A673 (cell line): ENCODE measurements around the gene MAN2A2. TPM values are rescaled to one million over a fixed set of nuclear protein-coding genes. Genes with fewer than 3 reads are reported as not detected.
"Not testable (repeated sequence)": the region's sequence is repeated elsewhere in the genome, so short reads cannot be mapped to it uniquely, and the experiment has no call there.

Source experiments
- BruUV-seq: library from RNA; stranded (reverse); fragments of 400-500 nt; replicated peaks from 2 replicates; lab custom pipeline; 2021; lab: Mats Ljungman, UMichigan
- CTCF ChIA-PET: fragments of 300-600 bp; sonication (Branson Sonifier 250); formaldehyde crosslinking; loops from one replicate; lab custom pipeline; 2022; ENCODE audit warnings: antibody characterized with exemption; lab: Charles Lee
- POLR2A ChIA-PET: fragments of 300-600 bp; sonication (Branson Sonifier 250); formaldehyde crosslinking; loops from one replicate; lab custom pipeline; 2022; ENCODE audit warnings: antibody characterized with exemption; ENCODE audit not compliant: low non-redundant PET; lab: Charles Lee
- DNase-seq: peaks from one replicate; pipeline ENCODE4 v3.0.0-alpha.2; 2015; ENCODE audit warnings: low spot score
- H3K27ac ChIP-seq: fragments of 200-600 bp; sonication (generic); 2 replicates; pipeline ENCODE4 v1.5.1; 2016; ENCODE audit warnings: mixed run types, low read depth, mild to moderate bottlenecking, mixed read lengths, antibody characterized with exemption, low read length; ENCODE audit not compliant: poor library complexity, severe bottlenecking
- H3K27me3 ChIP-seq: fragments of 200-600 bp; sonication (generic); replicated peaks from 2 replicates; pipeline ENCODE4 v1.6.1; 2017; ENCODE audit warnings: mixed run types, low read depth, mild to moderate bottlenecking, mixed read lengths, antibody characterized with exemption, low read length; ENCODE audit not compliant: insufficient read depth, poor library complexity
- H3K36me3 ChIP-seq: fragments of 200-600 bp; sonication (generic); 2 replicates; pipeline ENCODE4 v1.6.1; 2016; ENCODE audit warnings: mixed run types, mild to moderate bottlenecking, mixed read lengths, antibody characterized with exemption, low read length; ENCODE audit not compliant: insufficient read depth, poor library complexity, severe bottlenecking
- H3K4me1 ChIP-seq: fragments of 200-600 bp; sonication (generic); 2 replicates; pipeline ENCODE4 v1.6.1; 2017; ENCODE audit warnings: mixed run types, mild to moderate bottlenecking, mixed read lengths, antibody characterized with exemption, low read length; ENCODE audit not compliant: insufficient read depth, poor library complexity, severe bottlenecking
- H3K4me3 ChIP-seq: fragments of 200-600 bp; sonication (generic); 2 replicates; pipeline ENCODE4 v1.5.1; 2016; ENCODE audit warnings: low read depth, mixed run types, mild to moderate bottlenecking, mixed read lengths, low read length; ENCODE audit not compliant: poor library complexity, severe bottlenecking
- H3K9me3 ChIP-seq: fragments of 200-600 bp; sonication (generic); 2 replicates; pipeline ENCODE4 v1.6.1; 2016; ENCODE audit warnings: mixed run types, low read depth, mild to moderate bottlenecking, mixed read lengths, antibody characterized with exemption, low read length; ENCODE audit not compliant: poor library complexity, severe bottlenecking
- EZH2 ChIP-seq: fragments of 200-600 bp; sonication (generic); IDR thresholded peaks from 2 replicates; pipeline ENCODE4 v1.6.1; 2017; ENCODE audit warnings: borderline replicate concordance, low read depth, mild to moderate bottlenecking, mixed read lengths, antibody characterized with exemption, low read length; ENCODE audit not compliant: poor library complexity, severe bottlenecking
- intact Hi-C: fragments of 100-400 bp; cut with micrococcal nuclease; formaldehyde crosslinking; loops from one replicate; pipeline ENCODE4 v1.10.0; 2022; ENCODE audit not compliant: unreplicated experiment
- total RNA-seq: library from RNA; stranded (reverse); gene quantifications from 2 replicates; pipeline ENCODE4 v1.2.3, GENCODE V29; 2021
- TF ChIP-seq, protein P1 (sequence below): fragments of 300-800, 200-600 bp; sonication (generic); conservative IDR thresholded peaks from 2 replicates; pipeline ENCODE4 v1.5.1; 2017; ENCODE audit warnings: low read depth, mild to moderate bottlenecking, antibody characterized with exemption, low read length, moderate library complexity, mixed read lengths

MAN2A2 gene
- total RNA-seq, 1 experiment from 2014 or later = 75.7 TPM

DNA sequence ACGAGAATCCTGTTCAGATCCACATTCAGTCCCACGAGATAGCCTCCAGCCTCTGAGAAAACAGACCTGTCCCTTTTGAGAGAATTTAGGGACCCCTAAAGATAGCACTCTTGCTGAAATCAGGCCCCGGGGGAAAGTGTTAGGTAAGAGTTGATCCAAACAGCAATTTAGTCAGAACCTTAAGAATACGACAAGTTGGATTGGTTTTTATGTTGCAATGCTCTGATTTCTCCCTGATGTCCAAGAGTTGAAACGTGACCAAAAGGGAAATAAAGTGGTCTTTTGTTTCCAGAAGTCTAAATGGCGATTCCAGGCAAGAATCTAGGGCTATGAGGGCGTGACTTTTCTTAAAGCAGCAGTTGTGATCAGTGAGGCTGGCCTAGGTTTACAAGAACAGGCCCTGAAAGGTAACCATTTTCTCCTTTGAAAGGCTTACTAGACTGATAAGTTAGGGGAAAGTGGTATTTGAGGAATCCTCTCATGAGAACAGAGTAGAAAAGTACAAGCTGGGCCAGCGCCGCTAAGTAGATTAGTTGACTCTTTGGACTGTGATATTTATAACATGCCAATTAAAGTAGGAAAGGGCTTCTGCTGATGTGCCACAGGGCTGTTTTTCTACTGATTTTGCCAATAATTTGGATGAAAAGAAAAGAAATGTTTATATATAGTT lies 4.9 kb downstream of the MAN2A2 start:
- no TSS peak for BruUV-seq
- Histone ChIP-seq H3K9me3 (no peaks in the 10 kb centered on the region), H3K36me3 (peaks cover 72% of the 10 kb centered on the region), H3K4me1 (peaks cover 5% of the 10 kb centered on the region), H3K27ac (no peak overlapping the region), H3K27me3 (no peaks in the 10 kb centered on the region), H3K4me3 (no peak overlapping the region)
- DNase-seq = no peak
- intact Hi-C loops = loop anchor here (10.0 kb wide), 1 partner anchor 367 kb away; no protein-coding TSS in a partner anchor
- CTCF ChIA-PET = no interaction called here
- POLR2A ChIA-PET = no interaction called here
- no peak for TF ChIP-seq EZH2
- TF ChIP-seq, protein P1, sequence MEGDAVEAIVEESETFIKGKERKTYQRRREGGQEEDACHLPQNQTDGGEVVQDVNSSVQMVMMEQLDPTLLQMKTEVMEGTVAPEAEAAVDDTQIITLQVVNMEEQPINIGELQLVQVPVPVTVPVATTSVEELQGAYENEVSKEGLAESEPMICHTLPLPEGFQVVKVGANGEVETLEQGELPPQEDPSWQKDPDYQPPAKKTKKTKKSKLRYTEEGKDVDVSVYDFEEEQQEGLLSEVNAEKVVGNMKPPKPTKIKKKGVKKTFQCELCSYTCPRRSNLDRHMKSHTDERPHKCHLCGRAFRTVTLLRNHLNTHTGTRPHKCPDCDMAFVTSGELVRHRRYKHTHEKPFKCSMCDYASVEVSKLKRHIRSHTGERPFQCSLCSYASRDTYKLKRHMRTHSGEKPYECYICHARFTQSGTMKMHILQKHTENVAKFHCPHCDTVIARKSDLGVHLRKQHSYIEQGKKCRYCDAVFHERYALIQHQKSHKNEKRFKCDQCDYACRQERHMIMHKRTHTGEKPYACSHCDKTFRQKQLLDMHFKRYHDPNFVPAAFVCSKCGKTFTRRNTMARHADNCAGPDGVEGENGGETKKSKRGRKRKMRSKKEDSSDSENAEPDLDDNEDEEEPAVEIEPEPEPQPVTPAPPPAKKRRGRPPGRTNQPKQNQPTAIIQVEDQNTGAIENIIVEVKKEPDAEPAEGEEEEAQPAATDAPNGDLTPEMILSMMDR = no peak

DNA sequence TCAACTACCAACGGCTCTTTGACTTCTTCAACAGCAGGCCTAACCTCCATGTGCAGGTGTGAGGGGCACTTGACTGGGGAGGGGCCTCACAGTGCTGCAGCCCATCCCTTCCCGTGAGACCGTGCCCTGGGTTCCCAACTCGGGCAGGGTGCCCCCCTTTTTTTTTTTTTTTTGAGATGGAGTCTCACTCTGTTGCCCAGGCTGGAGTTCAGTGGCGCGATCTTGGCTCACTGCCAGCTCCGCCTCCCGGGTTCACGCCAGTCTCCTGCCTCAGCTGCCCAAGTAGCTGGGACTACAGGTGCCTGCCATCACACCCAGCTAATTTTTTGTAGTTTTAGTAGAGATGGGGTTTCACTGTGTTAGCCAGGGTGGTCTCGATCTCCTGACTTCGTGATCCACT lies 6.3 kb downstream of the MAN2A2 start:
- intact Hi-C loops = loop anchor here (10.0 kb wide), 1 partner anchor 365 kb away; no protein-coding TSS in a partner anchor
- POLR2A ChIA-PET, BruUV-seq, H3K27ac ChIP-seq, H3K4me3 ChIP-seq, DNase-seq, H3K4me1 ChIP-seq, CTCF ChIA-PET, H3K27me3 ChIP-seq, H3K9me3 ChIP-seq: not testable (repeated sequence)
- H3K36me3 ChIP-seq = peaks cover 85% of the 10 kb centered on the region

DNA sequence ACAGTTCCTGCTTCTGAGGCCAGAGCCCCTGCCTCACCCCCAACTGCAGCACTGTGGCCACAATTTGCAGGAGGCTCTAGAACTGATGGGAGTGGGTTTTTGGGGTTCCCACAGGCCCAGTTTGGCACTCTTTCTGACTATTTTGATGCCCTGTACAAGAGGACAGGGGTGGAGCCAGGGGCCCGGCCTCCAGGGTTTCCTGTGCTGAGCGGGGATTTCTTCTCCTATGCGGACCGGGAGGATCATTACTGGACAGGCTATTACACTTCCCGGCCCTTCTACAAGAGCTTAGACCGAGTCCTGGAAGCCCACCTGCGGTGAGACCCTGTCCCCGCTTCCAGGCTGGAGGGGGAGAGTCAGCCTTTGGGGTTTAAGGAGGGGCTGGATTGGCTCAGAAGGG lies 6.9 kb downstream of the MAN2A2 start:
- DNase-seq = no peak
- ChIA-PET POLR2A (no interaction called here), CTCF (no interaction called here)
- BruUV-seq = no TSS peak
- intact Hi-C loops = loop anchor here (10.0 kb wide), 1 partner anchor 365 kb away; no protein-coding TSS in a partner anchor
- Histone ChIP-seq H3K9me3 (no peaks in the 10 kb centered on the region), H3K27me3 (no peaks in the 10 kb centered on the region), H3K4me1 (no peaks in the 10 kb centered on the region), H3K36me3 (peaks cover 86% of the 10 kb centered on the region), H3K4me3 (no peak overlapping the region), H3K27ac (no peak overlapping the region)
- no peak for TF ChIP-seq EZH2
- TF ChIP-seq, protein P1 = no peak
